ENCODE data around the gene LRRFIP2.

Gene LRRFIP2

GRCh38 chr3:37194533-37194932 is 20.2 kb upstream of the LRRFIP2 start (continued):
- TF ChIP-seq ZEB2 (tag by site-specific recombination; IDR thresholded peaks at IDR 0.05): no peak
- TF ChIP-seq, protein P1, sequence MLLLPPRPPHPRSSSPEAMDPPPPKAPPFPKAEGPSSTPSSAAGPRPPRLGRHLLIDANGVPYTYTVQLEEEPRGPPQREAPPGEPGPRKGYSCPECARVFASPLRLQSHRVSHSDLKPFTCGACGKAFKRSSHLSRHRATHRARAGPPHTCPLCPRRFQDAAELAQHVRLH (tag by site-specific recombination; IDR thresholded peaks at IDR 0.05): no peak
- no peak for TF ChIP-seq ZSCAN30 (tag by site-specific recombination; IDR thresholded peaks at IDR 0.05)

- Histone ChIP-seq H3K4me1 (ENCODE audit: control insufficient read depth, insufficient read depth, low read length) (no peaks in the 10 kb centered on the region), H3K27ac (ENCODE audit: extremely low read depth, low read depth, low read length) (no peak overlapping the region), H3K4me3 (ENCODE audit: low read depth, low read length) (no peak overlapping the region), H3K36me3 (ENCODE audit: control insufficient read depth in 2 of 2, insufficient read depth in 1 of 2, low read length in 2 of 2) (no peaks in the 10 kb centered on the region), H3K9me3 (ENCODE audit: control insufficient read depth, insufficient read depth, low read depth, low read length) (no peaks in the 10 kb centered on the region)
- POLR2A ChIA-PET: no interaction called here
- TF ChIP-seq ZNF629 (tag by site-specific recombination; IDR thresholded peaks at IDR 0.05) (no peak), ZNF510 (tag by site-specific recombination; IDR thresholded peaks at IDR 0.05; ENCODE audit: insufficient replicate concordance) (no peak), ZNF146 (tag by site-specific recombination; IDR thresholded peaks at IDR 0.05) (no peak), ZNF10 (tag by site-specific recombination; IDR thresholded peaks at IDR 0.05) (0 out of 2 replicates have a peak, but pooled peaks have one; percentile 34), REPIN1 (tag by site-specific recombination; IDR thresholded peaks at IDR 0.05; ENCODE audit: low read depth) (no peak)
- CTCF ChIA-PET: no interaction called here
Measured at GRCh38 chr3:37190667-37191066, 16.3 kb upstream of the LRRFIP2 start.

GRCh38 chr3:37189109-37189508 is 14.7 kb upstream of the LRRFIP2 start:
- CTCF ChIA-PET: no interaction called here
- no peak overlapping the region for H3K4me3 ChIP-seq (ENCODE audit: low read depth, low read length)
- no peaks in the 10 kb centered on the region for H3K36me3 ChIP-seq (ENCODE audit: control insufficient read depth in 2 of 2, insufficient read depth in 1 of 2, low read length in 2 of 2)
- H3K4me1 ChIP-seq (ENCODE audit: control insufficient read depth, insufficient read depth, low read length): no peaks in the 10 kb centered on the region
- no peaks in the 10 kb centered on the region for H3K9me3 ChIP-seq (ENCODE audit: control insufficient read depth, insufficient read depth, low read depth, low read length)
- H3K27ac ChIP-seq (ENCODE audit: extremely low read depth, low read depth, low read length): no peak overlapping the region
- POLR2A ChIA-PET: no interaction called here
- TF ChIP-seq ZNF501 (tag by site-specific recombination; IDR thresholded peaks at IDR 0.05) (no peak), WT1 (tag by site-specific recombination; IDR thresholded peaks at IDR 0.05) (no peak), MEIS1 (CRISPR knock-in tag; IDR thresholded peaks at IDR 0.05; ENCODE audit: borderline replicate concordance) (no peak), ZNF514 (tag by site-specific recombination; IDR thresholded peaks at IDR 0.05) (no peak), PRDM1 (tag by site-specific recombination; IDR thresholded peaks at IDR 0.05) (no peak), ZNF292 (tag by site-specific recombination; IDR thresholded peaks at IDR 0.05; ENCODE audit: borderline replicate concordance, low read depth) (no peak), ZNF521 (tag by site-specific recombination; IDR thresholded peaks at IDR 0.05) (no peak), ZNF701 (tag by site-specific recombination; IDR thresholded peaks at IDR 0.05) (no peak), ZNF558 (tag by site-specific recombination; IDR thresholded peaks at IDR 0.05) (no peak), KLF16 (tag by site-specific recombination; IDR thresholded peaks at IDR 0.05) (no peak), ZNF747 (tag by site-specific recombination; IDR thresholded peaks at IDR 0.05) (no peak), GLI4 (tag by site-specific recombination; IDR thresholded peaks at IDR 0.05) (no peak), ZBTB10 (tag by site-specific recombination; IDR thresholded peaks at IDR 0.05) (no peak), ZNF354C (tag by site-specific recombination; IDR thresholded peaks at IDR 0.05; ENCODE audit: borderline replicate concordance, low read depth) (no peak)
- TF ChIP-seq, protein P2, sequence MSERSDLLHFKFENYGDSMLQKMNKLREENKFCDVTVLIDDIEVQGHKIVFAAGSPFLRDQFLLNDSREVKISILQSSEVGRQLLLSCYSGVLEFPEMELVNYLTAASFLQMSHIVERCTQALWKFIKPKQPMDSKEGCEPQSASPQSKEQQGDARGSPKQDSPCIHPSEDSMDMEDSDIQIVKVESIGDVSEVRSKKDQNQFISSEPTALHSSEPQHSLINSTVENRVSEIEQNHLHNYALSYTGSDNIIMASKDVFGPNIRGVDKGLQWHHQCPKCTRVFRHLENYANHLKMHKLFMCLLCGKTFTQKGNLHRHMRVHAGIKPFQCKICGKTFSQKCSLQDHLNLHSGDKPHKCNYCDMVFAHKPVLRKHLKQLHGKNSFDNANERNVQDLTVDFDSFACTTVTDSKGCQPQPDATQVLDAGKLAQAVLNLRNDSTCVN (tag by site-specific recombination; optimal IDR thresholded peaks at IDR 0.05): no peak
- TF ChIP-seq, protein P3, sequence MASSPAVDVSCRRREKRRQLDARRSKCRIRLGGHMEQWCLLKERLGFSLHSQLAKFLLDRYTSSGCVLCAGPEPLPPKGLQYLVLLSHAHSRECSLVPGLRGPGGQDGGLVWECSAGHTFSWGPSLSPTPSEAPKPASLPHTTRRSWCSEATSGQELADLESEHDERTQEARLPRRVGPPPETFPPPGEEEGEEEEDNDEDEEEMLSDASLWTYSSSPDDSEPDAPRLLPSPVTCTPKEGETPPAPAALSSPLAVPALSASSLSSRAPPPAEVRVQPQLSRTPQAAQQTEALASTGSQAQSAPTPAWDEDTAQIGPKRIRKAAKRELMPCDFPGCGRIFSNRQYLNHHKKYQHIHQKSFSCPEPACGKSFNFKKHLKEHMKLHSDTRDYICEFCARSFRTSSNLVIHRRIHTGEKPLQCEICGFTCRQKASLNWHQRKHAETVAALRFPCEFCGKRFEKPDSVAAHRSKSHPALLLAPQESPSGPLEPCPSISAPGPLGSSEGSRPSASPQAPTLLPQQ (tag by site-specific recombination; IDR thresholded peaks at IDR 0.05): no peak
- TF ChIP-seq, protein P4, sequence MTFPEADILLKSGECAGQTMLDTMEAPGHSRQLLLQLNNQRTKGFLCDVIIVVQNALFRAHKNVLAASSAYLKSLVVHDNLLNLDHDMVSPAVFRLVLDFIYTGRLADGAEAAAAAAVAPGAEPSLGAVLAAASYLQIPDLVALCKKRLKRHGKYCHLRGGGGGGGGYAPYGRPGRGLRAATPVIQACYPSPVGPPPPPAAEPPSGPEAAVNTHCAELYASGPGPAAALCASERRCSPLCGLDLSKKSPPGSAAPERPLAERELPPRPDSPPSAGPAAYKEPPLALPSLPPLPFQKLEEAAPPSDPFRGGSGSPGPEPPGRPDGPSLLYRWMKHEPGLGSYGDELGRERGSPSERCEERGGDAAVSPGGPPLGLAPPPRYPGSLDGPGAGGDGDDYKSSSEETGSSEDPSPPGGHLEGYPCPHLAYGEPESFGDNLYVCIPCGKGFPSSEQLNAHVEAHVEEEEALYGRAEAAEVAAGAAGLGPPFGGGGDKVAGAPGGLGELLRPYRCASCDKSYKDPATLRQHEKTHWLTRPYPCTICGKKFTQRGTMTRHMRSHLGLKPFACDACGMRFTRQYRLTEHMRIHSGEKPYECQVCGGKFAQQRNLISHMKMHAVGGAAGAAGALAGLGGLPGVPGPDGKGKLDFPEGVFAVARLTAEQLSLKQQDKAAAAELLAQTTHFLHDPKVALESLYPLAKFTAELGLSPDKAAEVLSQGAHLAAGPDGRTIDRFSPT (tag by site-specific recombination; IDR thresholded peaks at IDR 0.05): no peak
- TF ChIP-seq, protein P5, sequence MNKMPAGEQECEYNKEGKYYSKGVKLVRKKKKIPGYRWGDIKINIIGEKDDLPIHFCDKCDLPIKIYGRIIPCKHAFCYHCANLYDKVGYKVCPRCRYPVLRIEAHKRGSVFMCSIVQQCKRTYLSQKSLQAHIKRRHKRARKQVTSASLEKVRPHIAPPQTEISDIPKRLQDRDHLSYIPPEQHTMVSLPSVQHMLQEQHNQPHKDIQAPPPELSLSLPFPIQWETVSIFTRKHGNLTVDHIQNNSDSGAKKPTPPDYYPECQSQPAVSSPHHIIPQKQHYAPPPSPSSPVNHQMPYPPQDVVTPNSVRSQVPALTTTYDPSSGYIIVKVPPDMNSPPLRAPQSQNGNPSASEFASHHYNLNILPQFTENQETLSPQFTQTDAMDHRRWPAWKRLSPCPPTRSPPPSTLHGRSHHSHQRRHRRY (tag by site-specific recombination; IDR thresholded peaks at IDR 0.05): no peak
- TF ChIP-seq, protein P1 (tag by site-specific recombination; IDR thresholded peaks at IDR 0.05): no peak

Data from HEK293 (cell line).